ENCODE measurements around the gene BAG1.

- TF ChIP-seq POLR2A (IDR thresholded peaks at IDR 0.05) (no peak), CTCF (IDR thresholded peaks at IDR 0.05 in 4 of 5, conservative IDR thresholded peaks at IDR 0.05 in 1 of 5) (no peak)
Observed at GRCh38 chr9:33256236-33256635, 8.3 kb downstream of the BAG1 start.

Data from gastrocnemius medialis (tissue), 4 donors.